ENCODE data around the gene SFXN3. TPM values are rescaled to one million over a fixed set of nuclear protein-coding genes. Genes with fewer than 3 reads are reported as not detected.

The SFXN3 gene
- polyA plus RNA-seq, 1 donor, result 20.3 TPM

- no peak for DNase-seq
These were observed 50.2 kb downstream of the SFXN3 start for GRCh38 chr10:101080933-101081931.

- DNase-seq, result no peak
These were observed 54.8 kb downstream of the SFXN3 start for GRCh38 chr10:101085846-101086245.

GRCh38 chr10:101087376-101087775 lies 56.3 kb downstream of the SFXN3 start:
- no peak for DNase-seq

DNA sequence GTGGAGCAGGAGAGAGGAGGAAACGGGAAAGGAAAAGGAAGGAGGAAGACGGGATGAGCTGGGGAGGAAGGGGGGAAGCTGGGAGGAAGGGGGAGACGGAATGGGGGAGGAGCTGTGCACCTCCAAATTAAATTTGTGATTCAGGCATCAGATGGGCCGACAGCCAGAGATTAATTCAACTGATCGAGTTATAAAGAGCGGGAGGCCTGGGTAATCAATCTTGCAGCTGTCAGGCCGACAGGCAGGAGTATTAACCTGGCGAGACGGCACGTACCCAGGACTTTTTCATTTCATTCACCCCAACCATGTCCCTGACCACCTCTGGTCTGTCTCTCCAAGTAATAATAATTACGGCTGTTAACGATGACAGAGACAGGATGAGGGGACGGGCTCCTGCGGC lies 56.9 kb downstream of the SFXN3 start:
- DNase-seq, result no peak

DNA sequence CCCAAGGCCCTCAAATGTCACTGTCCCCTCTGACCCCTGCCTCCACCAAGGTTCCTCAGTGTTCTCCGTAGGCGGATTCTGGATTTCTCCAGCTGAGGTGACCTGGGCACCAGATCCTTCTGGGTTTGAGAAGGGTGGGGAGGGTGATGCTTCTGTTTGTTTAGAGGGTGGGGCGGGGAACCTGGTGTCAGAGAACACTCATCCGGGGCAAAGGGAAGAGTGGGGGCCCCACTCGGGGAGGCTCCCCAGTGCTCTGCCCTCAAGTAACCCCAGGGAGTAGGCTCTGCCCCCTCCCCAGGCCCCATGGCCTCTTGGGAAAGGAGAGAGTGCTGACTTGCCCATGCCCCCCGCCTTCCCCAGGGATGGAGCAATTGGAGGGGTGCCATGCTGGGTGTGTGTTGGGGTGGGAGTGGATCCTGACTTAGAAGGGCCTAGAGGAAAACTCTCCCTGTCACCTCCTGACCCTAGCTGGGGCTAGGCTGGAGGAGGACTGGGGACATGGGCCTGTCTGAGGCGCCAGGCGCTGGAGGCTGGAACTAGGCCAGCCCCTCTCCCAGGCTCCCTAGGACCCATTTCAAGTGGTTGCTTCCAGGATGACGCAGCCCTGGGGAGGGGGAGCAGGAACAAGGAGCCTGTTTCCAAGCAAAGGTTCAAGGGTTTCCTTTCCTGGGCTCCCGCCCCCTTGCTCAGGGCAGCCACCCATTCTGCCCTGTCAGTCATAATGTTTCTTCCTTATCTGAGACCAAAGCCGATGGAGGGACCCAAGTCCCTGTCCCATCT lies 58.7 kb downstream of the SFXN3 start:
- DNase-seq, result no peak

DNA sequence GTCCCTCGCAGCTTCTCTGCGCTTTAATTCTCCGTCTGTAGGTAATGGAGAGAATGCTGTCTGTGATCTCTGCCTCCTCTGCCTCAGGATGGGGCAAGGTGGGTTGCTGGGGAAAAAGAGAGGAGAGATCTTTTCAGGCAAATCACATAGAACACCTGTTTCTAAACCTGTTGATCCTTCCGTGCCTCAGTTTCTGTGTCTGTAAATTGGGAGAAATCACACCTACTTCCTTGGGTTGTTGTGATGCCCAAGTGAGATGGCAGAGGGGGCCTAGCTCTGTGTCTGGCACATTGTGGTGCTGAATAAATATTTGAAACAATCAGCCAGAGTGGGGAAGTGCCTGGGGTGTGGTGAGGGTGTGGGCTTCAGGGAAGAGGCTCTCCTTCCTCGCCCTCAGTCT lies 59.6 kb downstream of the SFXN3 start:
- no peak for DNase-seq

Other genes starting within 250 kb of the SFXN3 start
- gene SLF2, start 118.3 kb upstream of the SFXN3 start, polyA plus RNA-seq (ENCODE audit: insufficient read length), result 98.3 TPM
- gene SEMA4G, start 61.7 kb upstream of the SFXN3 start, polyA plus RNA-seq (ENCODE audit: insufficient read length), result 7.3 TPM
- 88.7 TPM for gene MRPL43, start 43.7 kb upstream of the SFXN3 start, polyA plus RNA-seq (ENCODE audit: insufficient read length)
- gene TWNK, start 43.7 kb upstream of the SFXN3 start, polyA plus RNA-seq (ENCODE audit: insufficient read length), result 9.9 TPM
- 72.5 TPM for gene LZTS2, start 31.4 kb upstream of the SFXN3 start, polyA plus RNA-seq (ENCODE audit: insufficient read length)
- gene PDZD7, start 105 bp upstream of the SFXN3 start, polyA plus RNA-seq (ENCODE audit: insufficient read length), result 1.3 TPM
- gene KAZALD1, start 30.8 kb downstream of the SFXN3 start, polyA plus RNA-seq (ENCODE audit: insufficient read length), result 23.5 TPM
- not detected for gene TLX1, start 100.1 kb downstream of the SFXN3 start, polyA plus RNA-seq (ENCODE audit: insufficient read length)
- 12.4 TPM for gene LBX1, start 198.2 kb downstream of the SFXN3 start, polyA plus RNA-seq (ENCODE audit: insufficient read length)